ENCODE results near the gene SIMC1. TPM values are rescaled to one million over a fixed set of nuclear protein-coding genes. Genes with fewer than 3 reads are reported as not detected.

The SIMC1 gene
- polyA plus RNA-seq, 1 of the 3 experiments (the other 2 are of a cell fraction): 12.4 TPM

DNA sequence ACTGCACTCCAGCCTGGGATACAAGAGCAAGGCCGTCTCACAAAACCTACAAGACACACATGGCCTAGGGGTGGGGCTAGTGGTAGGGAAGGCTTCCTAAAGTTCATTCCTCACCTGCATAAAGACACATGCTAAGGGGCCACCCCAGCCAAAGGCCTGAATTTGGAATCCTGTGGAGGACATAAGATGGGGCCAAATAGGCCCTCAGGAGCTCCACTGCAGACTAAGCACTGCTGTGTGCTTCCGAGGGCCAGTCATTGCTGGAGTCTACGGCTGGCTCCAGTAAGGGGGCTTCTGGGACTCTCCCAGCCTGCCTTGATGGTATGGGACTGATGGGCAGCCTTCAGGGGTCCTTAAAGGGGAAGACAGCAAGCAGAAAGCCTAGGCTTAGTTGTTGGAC is 144.5 kb downstream of the SIMC1 start:
- peaks cover 28% of the 10 kb centered on the region for H3K79me2 ChIP-seq (ENCODE audit: insufficient read depth)
- TF ChIP-seq JUND (IDR thresholded peaks at IDR 0.05): no peak
- no peak for TF ChIP-seq RAD21 (IDR thresholded peaks at IDR 0.05; ENCODE audit: low read length)
- TF ChIP-seq, protein P1, sequence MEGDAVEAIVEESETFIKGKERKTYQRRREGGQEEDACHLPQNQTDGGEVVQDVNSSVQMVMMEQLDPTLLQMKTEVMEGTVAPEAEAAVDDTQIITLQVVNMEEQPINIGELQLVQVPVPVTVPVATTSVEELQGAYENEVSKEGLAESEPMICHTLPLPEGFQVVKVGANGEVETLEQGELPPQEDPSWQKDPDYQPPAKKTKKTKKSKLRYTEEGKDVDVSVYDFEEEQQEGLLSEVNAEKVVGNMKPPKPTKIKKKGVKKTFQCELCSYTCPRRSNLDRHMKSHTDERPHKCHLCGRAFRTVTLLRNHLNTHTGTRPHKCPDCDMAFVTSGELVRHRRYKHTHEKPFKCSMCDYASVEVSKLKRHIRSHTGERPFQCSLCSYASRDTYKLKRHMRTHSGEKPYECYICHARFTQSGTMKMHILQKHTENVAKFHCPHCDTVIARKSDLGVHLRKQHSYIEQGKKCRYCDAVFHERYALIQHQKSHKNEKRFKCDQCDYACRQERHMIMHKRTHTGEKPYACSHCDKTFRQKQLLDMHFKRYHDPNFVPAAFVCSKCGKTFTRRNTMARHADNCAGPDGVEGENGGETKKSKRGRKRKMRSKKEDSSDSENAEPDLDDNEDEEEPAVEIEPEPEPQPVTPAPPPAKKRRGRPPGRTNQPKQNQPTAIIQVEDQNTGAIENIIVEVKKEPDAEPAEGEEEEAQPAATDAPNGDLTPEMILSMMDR (IDR thresholded peaks at IDR 0.05): no peak
- TF ChIP-seq, protein P2, sequence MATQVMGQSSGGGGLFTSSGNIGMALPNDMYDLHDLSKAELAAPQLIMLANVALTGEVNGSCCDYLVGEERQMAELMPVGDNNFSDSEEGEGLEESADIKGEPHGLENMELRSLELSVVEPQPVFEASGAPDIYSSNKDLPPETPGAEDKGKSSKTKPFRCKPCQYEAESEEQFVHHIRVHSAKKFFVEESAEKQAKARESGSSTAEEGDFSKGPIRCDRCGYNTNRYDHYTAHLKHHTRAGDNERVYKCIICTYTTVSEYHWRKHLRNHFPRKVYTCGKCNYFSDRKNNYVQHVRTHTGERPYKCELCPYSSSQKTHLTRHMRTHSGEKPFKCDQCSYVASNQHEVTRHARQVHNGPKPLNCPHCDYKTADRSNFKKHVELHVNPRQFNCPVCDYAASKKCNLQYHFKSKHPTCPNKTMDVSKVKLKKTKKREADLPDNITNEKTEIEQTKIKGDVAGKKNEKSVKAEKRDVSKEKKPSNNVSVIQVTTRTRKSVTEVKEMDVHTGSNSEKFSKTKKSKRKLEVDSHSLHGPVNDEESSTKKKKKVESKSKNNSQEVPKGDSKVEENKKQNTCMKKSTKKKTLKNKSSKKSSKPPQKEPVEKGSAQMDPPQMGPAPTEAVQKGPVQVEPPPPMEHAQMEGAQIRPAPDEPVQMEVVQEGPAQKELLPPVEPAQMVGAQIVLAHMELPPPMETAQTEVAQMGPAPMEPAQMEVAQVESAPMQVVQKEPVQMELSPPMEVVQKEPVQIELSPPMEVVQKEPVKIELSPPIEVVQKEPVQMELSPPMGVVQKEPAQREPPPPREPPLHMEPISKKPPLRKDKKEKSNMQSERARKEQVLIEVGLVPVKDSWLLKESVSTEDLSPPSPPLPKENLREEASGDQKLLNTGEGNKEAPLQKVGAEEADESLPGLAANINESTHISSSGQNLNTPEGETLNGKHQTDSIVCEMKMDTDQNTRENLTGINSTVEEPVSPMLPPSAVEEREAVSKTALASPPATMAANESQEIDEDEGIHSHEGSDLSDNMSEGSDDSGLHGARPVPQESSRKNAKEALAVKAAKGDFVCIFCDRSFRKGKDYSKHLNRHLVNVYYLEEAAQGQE (IDR thresholded peaks at IDR 0.05; ENCODE audit: low read depth, low read length): no peak
- TF ChIP-seq, protein P3, sequence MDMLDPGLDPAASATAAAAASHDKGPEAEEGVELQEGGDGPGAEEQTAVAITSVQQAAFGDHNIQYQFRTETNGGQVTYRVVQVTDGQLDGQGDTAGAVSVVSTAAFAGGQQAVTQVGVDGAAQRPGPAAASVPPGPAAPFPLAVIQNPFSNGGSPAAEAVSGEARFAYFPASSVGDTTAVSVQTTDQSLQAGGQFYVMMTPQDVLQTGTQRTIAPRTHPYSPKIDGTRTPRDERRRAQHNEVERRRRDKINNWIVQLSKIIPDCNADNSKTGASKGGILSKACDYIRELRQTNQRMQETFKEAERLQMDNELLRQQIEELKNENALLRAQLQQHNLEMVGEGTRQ (IDR thresholded peaks at IDR 0.05; ENCODE audit: borderline replicate concordance, low read depth, low read length): no peak
- no peak for TF ChIP-seq RXRA (IDR thresholded peaks at IDR 0.05; ENCODE audit: borderline replicate concordance, low read depth)
- no peak for TF ChIP-seq TAF1 (IDR thresholded peaks at IDR 0.05; ENCODE audit: borderline replicate concordance, low read depth, low read length)
- no peak for TF ChIP-seq RCOR1 (IDR thresholded peaks at IDR 0.05; ENCODE audit: low read length)
- TF ChIP-seq TCF12 (IDR thresholded peaks at IDR 0.05): no peak
- TF ChIP-seq, protein P4, sequence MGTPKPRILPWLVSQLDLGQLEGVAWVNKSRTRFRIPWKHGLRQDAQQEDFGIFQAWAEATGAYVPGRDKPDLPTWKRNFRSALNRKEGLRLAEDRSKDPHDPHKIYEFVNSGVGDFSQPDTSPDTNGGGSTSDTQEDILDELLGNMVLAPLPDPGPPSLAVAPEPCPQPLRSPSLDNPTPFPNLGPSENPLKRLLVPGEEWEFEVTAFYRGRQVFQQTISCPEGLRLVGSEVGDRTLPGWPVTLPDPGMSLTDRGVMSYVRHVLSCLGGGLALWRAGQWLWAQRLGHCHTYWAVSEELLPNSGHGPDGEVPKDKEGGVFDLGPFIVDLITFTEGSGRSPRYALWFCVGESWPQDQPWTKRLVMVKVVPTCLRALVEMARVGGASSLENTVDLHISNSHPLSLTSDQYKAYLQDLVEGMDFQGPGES (IDR thresholded peaks at IDR 0.05; ENCODE audit: low read depth, low read length): no peak
- TF ChIP-seq FOXM1 (IDR thresholded peaks at IDR 0.05; ENCODE audit: low read depth): no peak
- TF ChIP-seq FOSL2 (IDR thresholded peaks at IDR 0.05; ENCODE audit: borderline replicate concordance, low read depth): no peak
- H3K9me2 ChIP-seq: no peaks in the 10 kb centered on the region
- H4K20me1 ChIP-seq (ENCODE audit: insufficient read depth): no peaks in the 10 kb centered on the region
- ChIA-PET CTCF (no interaction called here), POLR2A (interaction anchor here (1.0 to 1.1 kb wide), 2 partner anchors 16 to 21 kb away, joined by 3 read pairs; no protein-coding TSS in a partner anchor)
- peaks cover 3% of the 10 kb centered on the region for H3F3A ChIP-seq (replicated peaks; ENCODE audit: insufficient read depth)
- no peak for DNase-seq
- no peak overlapping the region for H2AFZ ChIP-seq (ENCODE audit: low read depth)
- peaks cover 23 to 58% of the 10 kb centered on the region in 2 experiments for H3K36me3 ChIP-seq (replicated peaks in 1 of 2; ENCODE audit: control insufficient read depth in 1 of 2, insufficient read depth in 2 of 2, low read length in 1 of 2)
- no peak overlapping the region for H3K27ac ChIP-seq (ENCODE audit: low read depth in 2 of 2, low read length in 1 of 2)
- H3K9ac ChIP-seq: no peak overlapping the region
- no peak overlapping the region for H3K4me2 ChIP-seq
- no peaks in the 10 kb centered on the region for H3K9me3 ChIP-seq
- H3K4me3 ChIP-seq (ENCODE audit: low read depth in 2 of 2, low read length in 1 of 2): no peak overlapping the region
- no peaks in the 10 kb centered on the region for H3K27me3 ChIP-seq (ENCODE audit: insufficient read depth)
- peaks cover 0 to 12% of the 10 kb centered on the region in 2 experiments; a peak in 2 of 4 replicates for H3K4me1 ChIP-seq (ENCODE audit: control insufficient read depth in 1 of 2, insufficient read depth in 2 of 2, low read depth in 1 of 2, low read length in 1 of 2)
- 94% methylated on average over 3 of the region's 3 CpGs for WGBS (ENCODE audit: low lambda C conversion rate)

Measured in SK-N-SH (cell line).